SK-MEL-5 (cell line): ENCODE results near the gene C9orf153. TPM values are rescaled to one million over a fixed set of nuclear protein-coding genes. Genes with fewer than 3 reads are reported as not detected.

Source experiments
- DNase-seq: peaks from one replicate; pipeline ENCODE4 v3.0.0-alpha.2; 2016; ENCODE audit warnings: low read depth, low spot score
- in situ Hi-C: cut with HindIII; loops from 2 replicates; pipeline ENCODE4 v1.10.0; 2016; ENCODE audit warnings: low sequenced_read_pairs, high pct_unique_total_duplicates, low pct_unique_long_range_greater_than_20kb
- total RNA-seq: library from RNA; depleted of rRNA; stranded (reverse); fragments of >200 nt; shearing (Covaris generic); gene quantifications from 2 replicates; pipeline ENCODE4 v1.2.3, GENCODE V29; 2014

The C9orf153 gene
- total RNA-seq, 1 experiment from 2014 or later, result 0.98 TPM

GRCh38 chr9:86277072-86277471, 17.6 kb upstream of the C9orf153 start:
- no peak for DNase-seq
- in situ Hi-C loops, result no loop called here

GRCh38 chr9:86275962-86276361, 16.5 kb upstream of the C9orf153 start:
- no peak for DNase-seq
- in situ Hi-C loops, result no loop called here

DNA sequence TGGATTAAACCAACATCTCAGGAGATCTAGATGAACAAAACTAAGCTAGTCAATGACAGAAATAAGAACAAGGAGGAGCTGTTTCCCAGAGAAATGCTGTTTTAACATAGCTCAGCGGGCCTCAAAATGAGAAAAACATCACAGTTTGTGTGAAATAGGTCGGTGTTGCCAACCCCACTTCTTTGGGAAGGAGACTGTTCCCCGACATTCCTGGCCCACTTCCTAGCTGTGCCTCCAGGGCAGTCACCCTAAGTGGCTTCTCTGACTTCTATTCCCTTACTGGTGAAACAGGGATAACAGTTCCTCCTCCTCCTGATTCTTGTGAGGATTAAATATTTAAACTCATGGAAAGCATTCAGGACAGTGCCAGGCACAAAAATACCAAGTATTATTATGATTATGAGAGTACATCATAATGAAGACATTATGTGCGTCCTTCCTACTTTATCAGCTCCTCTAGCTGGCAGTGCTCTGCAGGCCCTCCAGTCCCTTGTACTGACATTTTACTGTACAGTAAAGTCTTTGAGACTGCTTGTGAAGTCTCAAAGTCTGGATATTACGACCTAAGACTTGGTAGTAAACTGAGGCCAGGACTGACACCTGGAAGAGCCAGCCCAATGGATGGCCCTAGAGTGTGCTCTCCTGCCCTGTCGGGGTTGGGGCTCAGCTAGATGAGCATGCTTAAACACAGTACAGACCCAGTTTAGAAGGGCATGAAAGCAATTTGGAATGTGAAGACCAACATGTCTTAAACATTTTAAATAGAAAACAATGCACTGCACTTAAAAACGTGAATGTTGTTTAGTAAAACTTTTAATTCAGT, 15.6 kb upstream of the C9orf153 start:
- DNase-seq, result no peak
- in situ Hi-C loops, result no loop called here

- in situ Hi-C loops, result no loop called here
- no peak for DNase-seq
Observed at GRCh38 chr9:86272221-86272620, 12.8 kb upstream of the C9orf153 start.

GRCh38 chr9:86263876-86264275, 4.4 kb upstream of the C9orf153 start:
- in situ Hi-C loops, result no loop called here
- DNase-seq, result no peak

DNA sequence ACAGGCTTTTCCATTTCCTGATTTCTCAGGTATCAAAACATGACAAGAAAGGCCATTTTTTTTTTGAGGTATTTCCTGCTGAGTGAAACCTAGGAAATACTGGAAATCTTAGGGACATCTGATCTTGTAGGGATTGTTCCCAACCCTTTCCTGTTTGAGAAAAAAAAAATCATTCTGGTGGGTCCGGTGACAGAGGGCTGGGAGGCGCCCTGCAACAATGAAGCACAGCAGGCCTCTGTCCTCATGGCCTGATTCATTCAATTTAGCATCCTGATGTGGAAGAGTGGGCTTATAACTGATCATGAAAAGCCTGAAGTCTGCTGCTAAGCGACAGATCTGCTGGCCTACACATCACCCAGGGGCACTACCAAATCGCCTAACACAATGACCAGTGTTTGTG, 3.0 kb upstream of the C9orf153 start:
- in situ Hi-C loops, result no loop called here
- no peak for DNase-seq

DNA sequence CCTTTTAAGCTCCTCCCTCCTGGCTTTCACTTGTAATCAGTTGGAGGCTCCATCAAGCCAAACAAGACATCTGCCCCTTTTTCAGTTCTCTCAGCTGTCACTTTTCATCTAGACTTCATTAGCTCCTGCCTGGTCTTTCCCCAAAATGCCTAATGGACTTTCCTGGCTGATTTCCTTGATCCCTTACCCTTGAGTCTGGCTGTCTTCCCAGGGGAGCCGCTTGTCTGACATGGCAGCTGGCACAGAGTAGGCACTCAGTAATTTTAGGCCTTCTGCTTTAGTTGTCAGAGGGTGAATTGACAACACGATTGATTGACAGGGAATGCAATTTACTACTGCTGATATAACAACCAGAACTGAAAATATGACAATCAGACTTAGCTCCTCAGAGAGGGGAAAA, 2.1 kb downstream of the C9orf153 start:
- no peak for DNase-seq
- in situ Hi-C loops, result no loop called here

DNA sequence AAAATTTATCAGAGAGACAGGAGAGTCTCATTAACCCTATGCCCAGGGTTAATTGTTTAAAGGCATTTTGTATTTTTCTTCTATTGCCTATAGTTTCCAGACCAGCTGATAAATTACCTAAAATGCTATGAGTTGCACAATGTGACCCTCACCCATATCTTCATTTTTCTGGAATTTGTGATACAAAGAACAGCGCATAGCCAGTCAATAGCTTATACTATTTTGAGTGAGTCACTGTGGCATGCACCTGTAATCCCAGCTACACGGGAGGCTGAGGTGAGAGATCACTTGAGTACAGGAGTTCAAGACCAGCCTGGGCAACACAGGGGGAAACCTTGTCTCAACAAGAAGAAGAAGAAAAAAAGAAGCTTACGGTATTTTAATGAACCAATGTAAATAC, 2.8 kb downstream of the C9orf153 start:
- no peak for DNase-seq
- in situ Hi-C loops, result no loop called here

GRCh38 chr9:86253577-86253976, 5.9 kb downstream of the C9orf153 start:
- DNase-seq, result no peak
- in situ Hi-C loops, result no loop called here

GRCh38 chr9:86252870-86253269, 6.6 kb downstream of the C9orf153 start:
- DNase-seq, result no peak
- in situ Hi-C loops, result no loop called here

DNA sequence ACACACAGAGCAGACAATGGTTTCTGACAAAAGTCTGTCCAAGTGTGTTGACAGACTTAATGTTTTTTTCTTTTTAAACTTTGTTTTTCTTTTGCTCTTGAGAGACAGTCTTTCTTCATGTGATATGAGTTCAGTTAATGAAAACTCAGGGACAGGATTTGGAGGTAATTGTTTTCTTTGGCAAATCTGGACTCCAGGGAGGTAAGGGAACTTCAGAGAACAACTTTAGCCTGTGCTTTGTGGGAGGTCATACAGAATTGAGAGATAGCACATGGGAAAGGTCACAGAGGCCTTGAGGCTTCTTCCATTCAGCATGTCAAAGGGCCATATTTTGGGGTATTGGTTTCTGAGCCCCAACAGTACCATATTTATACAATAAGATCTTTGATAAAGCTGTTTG, 9.3 kb downstream of the C9orf153 start:
- no peak for DNase-seq
- in situ Hi-C loops, result no loop called here

GRCh38 chr9:86248746-86249145, 10.7 kb downstream of the C9orf153 start:
- in situ Hi-C loops, result no loop called here
- DNase-seq, result no peak

- in situ Hi-C loops, result no loop called here
- DNase-seq, result peak; percentile 90
Observed at GRCh38 chr9:86246752-86247161, 12.7 kb downstream of the C9orf153 start.

- in situ Hi-C loops, result no loop called here
- no peak for DNase-seq
Observed at GRCh38 chr9:86242071-86242470, 17.4 kb downstream of the C9orf153 start.

- in situ Hi-C loops, result no loop called here
- DNase-seq, result no peak
Observed at GRCh38 chr9:86241216-86241615, 18.2 kb downstream of the C9orf153 start.

- in situ Hi-C loops, result no loop called here
- peak; percentile 58 for DNase-seq
Observed at GRCh38 chr9:86238861-86239770, 20.3 kb downstream of the C9orf153 start.

DNA sequence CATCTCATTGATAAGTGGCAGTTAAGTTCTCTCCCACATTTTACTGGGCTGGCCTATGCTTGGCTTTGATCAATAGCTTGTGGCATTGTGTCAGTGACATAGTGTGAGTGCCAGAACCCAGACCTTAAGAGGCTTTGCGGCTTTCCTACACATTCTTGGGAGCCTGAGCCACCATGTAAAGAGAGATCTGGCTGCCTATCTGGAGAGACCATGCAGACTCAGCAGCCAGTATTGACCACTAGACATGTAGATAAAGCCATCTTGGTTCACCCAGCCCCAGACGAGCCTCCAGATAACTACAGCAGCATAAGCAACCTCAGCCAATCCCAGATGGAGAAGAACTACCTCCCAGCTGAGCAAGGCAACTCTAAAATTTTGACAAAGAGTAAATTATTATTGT, 28.6 kb downstream of the C9orf153 start:
- no peak for DNase-seq
- in situ Hi-C loops, result no loop called here

DNA sequence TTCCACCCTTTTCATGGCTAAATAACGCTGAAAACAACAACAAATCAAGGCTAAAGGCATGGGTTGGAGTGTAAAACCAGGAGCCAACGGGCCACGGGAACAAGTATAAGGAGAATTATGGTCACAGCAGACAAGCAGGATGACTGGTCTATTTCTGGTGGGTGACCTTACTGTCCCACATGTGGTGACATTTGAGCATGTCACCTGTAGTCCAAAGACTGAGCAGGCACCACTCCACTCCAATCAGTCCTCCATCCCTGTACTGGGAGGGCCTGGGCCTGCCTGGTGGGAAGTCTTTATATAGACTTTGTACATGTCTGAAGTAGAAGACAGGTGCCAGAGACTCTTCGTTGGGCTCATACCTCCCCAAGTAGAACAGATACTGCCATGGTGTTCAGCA, 36.8 kb downstream of the C9orf153 start:
- DNase-seq, result no peak
- in situ Hi-C loops, result no loop called here

DNA sequence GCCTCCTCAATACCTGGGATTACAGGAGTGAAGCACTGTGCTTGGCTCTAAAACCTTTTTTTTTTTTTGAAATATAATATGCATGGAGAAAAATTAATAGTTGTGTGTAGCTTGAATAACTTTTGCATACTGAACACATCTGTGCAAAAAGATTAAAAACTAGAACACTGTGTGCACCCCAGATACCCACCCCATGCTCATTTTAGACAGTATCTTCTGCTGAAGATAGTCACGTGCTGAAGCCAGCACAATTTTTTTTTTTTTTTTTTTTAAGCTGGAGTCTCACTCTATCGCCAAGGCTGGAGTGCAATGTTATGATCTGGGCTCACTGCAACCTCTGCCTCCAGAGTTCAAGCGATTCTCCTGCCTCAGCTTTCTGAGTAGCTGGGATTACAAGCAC, 39.9 kb downstream of the C9orf153 start:
- DNase-seq, result no peak
- in situ Hi-C loops, result no loop called here
